SK-N-SH treated with all-trans-retinoic acid at 6 μM for 48 hours (cell line): ENCODE results near the gene ERBB2.
"Not testable (repeated sequence)": the region's sequence is repeated elsewhere in the genome, so short reads cannot be mapped to it uniquely, and the experiment has no call there.

ENCODE experiments used
- ATAC-seq: fragments of 200-7000 bp; cut with Tn5 transposase; 3 replicates; pipeline ENCODE4 v1.9.1; 2020; ENCODE audit warnings: mild to moderate bottlenecking, moderate library complexity
- ARNTL ChIP-seq: fragments of 450-650 bp; formaldehyde crosslinking; IDR thresholded peaks from 2 replicates; pipeline ENCODE4 v1.5.0; 2020; ENCODE audit warnings: low read depth, mild to moderate bottlenecking, moderate library complexity, borderline replicate concordance
- ESRRG ChIP-seq: fragments of 250-450 bp; sonication (Bioruptor Pico); IDR thresholded peaks from 2 replicates; pipeline ENCODE4 v1.6.1; 2021; ENCODE audit warnings: mild to moderate bottlenecking
- ISL1 ChIP-seq: fragments of 250-450 bp; sonication (Bioruptor Pico); IDR thresholded peaks from 2 replicates; pipeline ENCODE4 v2.1.2; 2022; ENCODE audit warnings: mild to moderate bottlenecking, moderate library complexity
- OSR1 ChIP-seq: fragments of 250-450 bp; sonication (Bioruptor Pico); IDR thresholded peaks from 2 replicates; pipeline ENCODE4 v1.8.0; 2022; ENCODE audit warnings: moderate library complexity, mild to moderate bottlenecking, inconsistent platforms
- PPARA ChIP-seq: fragments of 250-450 bp; sonication (Bioruptor Pico); IDR thresholded peaks from 2 replicates; pipeline ENCODE4 v1.5.0; 2020; ENCODE audit warnings: mild to moderate bottlenecking, borderline replicate concordance
- SNAI2 ChIP-seq: fragments of 250-450 bp; sonication (Bioruptor Pico); IDR thresholded peaks from 2 replicates; pipeline ENCODE4 v1.5.0; 2020; ENCODE audit warnings: mild to moderate bottlenecking, moderate library complexity
- TCF4 ChIP-seq: fragments of 250-450 bp; sonication (Bioruptor Pico); IDR thresholded peaks from 2 replicates; pipeline ENCODE4 v1.8.0; 2021; ENCODE audit warnings: mild to moderate bottlenecking, moderate library complexity, borderline replicate concordance
- ZC3H10 ChIP-seq: fragments of 250-450 bp; sonication (Bioruptor Pico); IDR thresholded peaks from 2 replicates; pipeline ENCODE4 v1.5.1; 2021; ENCODE audit warnings: mild to moderate bottlenecking, moderate library complexity
- ZFP3 ChIP-seq: fragments of 250-450 bp; sonication (Bioruptor Pico); IDR thresholded peaks from 2 replicates; pipeline ENCODE4 v1.5.0; 2020; ENCODE audit warnings: mild to moderate bottlenecking, moderate library complexity
- ZFP30 ChIP-seq: fragments of 450-650 bp; formaldehyde crosslinking; IDR thresholded peaks from 2 replicates; pipeline ENCODE4 v1.5.0; 2022; ENCODE audit warnings: mild to moderate bottlenecking, moderate library complexity
- ZNF565 ChIP-seq: fragments of 450-650 bp; formaldehyde crosslinking; conservative IDR thresholded peaks from 2 replicates; pipeline ENCODE4 v1.5.0; 2020; ENCODE audit warnings: low read depth, mild to moderate bottlenecking, moderate library complexity
- ZNF70 ChIP-seq: fragments of 450-650 bp; formaldehyde crosslinking; IDR thresholded peaks from 2 replicates; pipeline ENCODE4 v1.5.0; 2020; ENCODE audit warnings: mild to moderate bottlenecking, moderate library complexity
- ZNF8 ChIP-seq: fragments of 450-650 bp; formaldehyde crosslinking; IDR thresholded peaks from 2 replicates; pipeline ENCODE4 v1.5.0; 2020; ENCODE audit warnings: mild to moderate bottlenecking, moderate library complexity
- TF ChIP-seq, protein P1 (sequence below): fragments of 250-450 bp; sonication (Bioruptor Pico); IDR thresholded peaks from 2 replicates; pipeline ENCODE4 v1.5.0; 2020; ENCODE audit warnings: mild to moderate bottlenecking, moderate library complexity
- TF ChIP-seq, protein P2 (sequence below): fragments of 250-450 bp; sonication (Bioruptor Pico); IDR thresholded peaks from 2 replicates; pipeline ENCODE4 v1.8.0; 2020; ENCODE audit warnings: mild to moderate bottlenecking, moderate library complexity, borderline replicate concordance
- TF ChIP-seq, protein P3 (sequence below): fragments of 250-450 bp; sonication (Bioruptor Pico); IDR thresholded peaks from 2 replicates; pipeline ENCODE4 v1.5.1; 2020; ENCODE audit warnings: low read depth, mild to moderate bottlenecking, moderate library complexity
- TF ChIP-seq, protein P4 (sequence below): fragments of 250-450 bp; sonication (Bioruptor Pico); IDR thresholded peaks from 2 replicates; pipeline ENCODE4 v1.5.1; 2021; ENCODE audit warnings: mild to moderate bottlenecking, moderate library complexity
- TF ChIP-seq, protein P5 (sequence below): fragments of 250-450 bp; sonication (Bioruptor Pico); IDR thresholded peaks from 2 replicates; pipeline ENCODE4 v1.8.0; 2021; ENCODE audit warnings: low read depth, mild to moderate bottlenecking, moderate library complexity, borderline replicate concordance

The ERBB2 gene

DNA sequence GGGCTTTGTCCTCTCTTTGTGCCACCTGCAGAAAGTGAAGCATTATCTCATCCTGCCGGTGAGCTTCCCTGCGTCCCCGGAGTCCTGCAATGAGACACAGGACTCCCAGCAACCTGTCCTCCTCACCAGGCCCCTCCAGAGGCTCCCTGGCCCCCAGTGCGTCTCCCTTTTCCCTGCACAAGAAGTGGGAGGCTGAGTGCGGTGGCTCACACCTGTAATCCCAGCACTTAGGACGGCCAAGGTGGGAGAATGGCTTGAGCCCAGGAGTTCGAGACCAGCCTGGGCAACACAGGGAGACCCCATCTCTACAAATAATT is 46.2 kb downstream of the ERBB2 start:
- no peak for ATAC-seq
- TF ChIP-seq ESRRG (CRISPR knock-in tag) (no peak), ZFP30 (CRISPR knock-in tag) (no peak), ZC3H10 (CRISPR knock-in tag) (no peak), ZNF565 (CRISPR knock-in tag) (no peak), OSR1 (CRISPR knock-in tag) (no peak), ARNTL (CRISPR knock-in tag) (no peak), ZFP3 (no peak), PPARA (CRISPR knock-in tag) (no peak), SNAI2 (CRISPR knock-in tag) (no peak), ZNF8 (CRISPR knock-in tag) (no peak), ISL1 (CRISPR knock-in tag) (no peak)
- TF ChIP-seq, protein P1, sequence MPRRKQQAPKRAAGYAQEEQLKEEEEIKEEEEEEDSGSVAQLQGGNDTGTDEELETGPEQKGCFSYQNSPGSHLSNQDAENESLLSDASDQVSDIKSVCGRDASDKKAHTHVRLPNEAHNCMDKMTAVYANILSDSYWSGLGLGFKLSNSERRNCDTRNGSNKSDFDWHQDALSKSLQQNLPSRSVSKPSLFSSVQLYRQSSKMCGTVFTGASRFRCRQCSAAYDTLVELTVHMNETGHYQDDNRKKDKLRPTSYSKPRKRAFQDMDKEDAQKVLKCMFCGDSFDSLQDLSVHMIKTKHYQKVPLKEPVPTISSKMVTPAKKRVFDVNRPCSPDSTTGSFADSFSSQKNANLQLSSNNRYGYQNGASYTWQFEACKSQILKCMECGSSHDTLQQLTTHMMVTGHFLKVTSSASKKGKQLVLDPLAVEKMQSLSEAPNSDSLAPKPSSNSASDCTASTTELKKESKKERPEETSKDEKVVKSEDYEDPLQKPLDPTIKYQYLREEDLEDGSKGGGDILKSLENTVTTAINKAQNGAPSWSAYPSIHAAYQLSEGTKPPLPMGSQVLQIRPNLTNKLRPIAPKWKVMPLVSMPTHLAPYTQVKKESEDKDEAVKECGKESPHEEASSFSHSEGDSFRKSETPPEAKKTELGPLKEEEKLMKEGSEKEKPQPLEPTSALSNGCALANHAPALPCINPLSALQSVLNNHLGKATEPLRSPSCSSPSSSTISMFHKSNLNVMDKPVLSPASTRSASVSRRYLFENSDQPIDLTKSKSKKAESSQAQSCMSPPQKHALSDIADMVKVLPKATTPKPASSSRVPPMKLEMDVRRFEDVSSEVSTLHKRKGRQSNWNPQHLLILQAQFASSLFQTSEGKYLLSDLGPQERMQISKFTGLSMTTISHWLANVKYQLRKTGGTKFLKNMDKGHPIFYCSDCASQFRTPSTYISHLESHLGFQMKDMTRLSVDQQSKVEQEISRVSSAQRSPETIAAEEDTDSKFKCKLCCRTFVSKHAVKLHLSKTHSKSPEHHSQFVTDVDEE (CRISPR knock-in tag) = no peak
- TF ChIP-seq, protein P2, sequence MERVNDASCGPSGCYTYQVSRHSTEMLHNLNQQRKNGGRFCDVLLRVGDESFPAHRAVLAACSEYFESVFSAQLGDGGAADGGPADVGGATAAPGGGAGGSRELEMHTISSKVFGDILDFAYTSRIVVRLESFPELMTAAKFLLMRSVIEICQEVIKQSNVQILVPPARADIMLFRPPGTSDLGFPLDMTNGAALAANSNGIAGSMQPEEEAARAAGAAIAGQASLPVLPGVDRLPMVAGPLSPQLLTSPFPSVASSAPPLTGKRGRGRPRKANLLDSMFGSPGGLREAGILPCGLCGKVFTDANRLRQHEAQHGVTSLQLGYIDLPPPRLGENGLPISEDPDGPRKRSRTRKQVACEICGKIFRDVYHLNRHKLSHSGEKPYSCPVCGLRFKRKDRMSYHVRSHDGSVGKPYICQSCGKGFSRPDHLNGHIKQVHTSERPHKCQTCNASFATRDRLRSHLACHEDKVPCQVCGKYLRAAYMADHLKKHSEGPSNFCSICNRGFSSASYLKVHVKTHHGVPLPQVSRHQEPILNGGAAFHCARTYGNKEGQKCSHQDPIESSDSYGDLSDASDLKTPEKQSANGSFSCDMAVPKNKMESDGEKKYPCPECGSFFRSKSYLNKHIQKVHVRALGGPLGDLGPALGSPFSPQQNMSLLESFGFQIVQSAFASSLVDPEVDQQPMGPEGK (CRISPR knock-in tag) = no peak

DNA sequence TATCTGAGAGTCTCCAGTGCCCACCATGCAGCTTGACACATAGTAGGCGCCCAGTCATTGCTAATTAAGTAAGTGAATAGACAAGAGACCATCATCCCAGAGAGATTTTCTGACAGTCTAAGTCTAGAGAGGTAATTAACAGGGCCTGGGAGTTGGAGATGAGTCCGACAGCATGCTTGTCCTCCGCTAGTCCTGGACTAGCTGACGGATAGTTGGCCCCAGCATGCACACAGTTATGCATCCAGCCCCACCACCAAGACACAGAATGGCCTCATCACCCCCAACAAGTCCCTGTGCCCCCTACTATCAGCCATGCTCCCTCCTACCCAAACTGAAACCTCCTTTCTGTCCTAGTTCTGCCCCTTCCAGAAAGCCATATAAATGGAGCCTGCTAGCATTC is 47.9 kb downstream of the ERBB2 start:
- no peak for TF ChIP-seq ZC3H10 (CRISPR knock-in tag)
- no peak for TF ChIP-seq ISL1 (CRISPR knock-in tag)
- TF ChIP-seq, protein P1 (CRISPR knock-in tag) = no peak
- TF ChIP-seq, protein P3, sequence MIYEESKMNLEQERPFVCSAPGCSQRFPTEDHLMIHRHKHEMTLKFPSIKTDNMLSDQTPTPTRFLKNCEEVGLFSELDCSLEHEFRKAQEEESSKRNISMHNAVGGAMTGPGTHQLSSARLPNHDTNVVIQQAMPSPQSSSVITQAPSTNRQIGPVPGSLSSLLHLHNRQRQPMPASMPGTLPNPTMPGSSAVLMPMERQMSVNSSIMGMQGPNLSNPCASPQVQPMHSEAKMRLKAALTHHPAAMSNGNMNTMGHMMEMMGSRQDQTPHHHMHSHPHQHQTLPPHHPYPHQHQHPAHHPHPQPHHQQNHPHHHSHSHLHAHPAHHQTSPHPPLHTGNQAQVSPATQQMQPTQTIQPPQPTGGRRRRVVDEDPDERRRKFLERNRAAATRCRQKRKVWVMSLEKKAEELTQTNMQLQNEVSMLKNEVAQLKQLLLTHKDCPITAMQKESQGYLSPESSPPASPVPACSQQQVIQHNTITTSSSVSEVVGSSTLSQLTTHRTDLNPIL = no peak
- TF ChIP-seq ZFP30 (CRISPR knock-in tag) = no peak
- no peak for TF ChIP-seq PPARA (CRISPR knock-in tag)
- no peak for TF ChIP-seq ESRRG (CRISPR knock-in tag)
- TF ChIP-seq, protein P4, sequence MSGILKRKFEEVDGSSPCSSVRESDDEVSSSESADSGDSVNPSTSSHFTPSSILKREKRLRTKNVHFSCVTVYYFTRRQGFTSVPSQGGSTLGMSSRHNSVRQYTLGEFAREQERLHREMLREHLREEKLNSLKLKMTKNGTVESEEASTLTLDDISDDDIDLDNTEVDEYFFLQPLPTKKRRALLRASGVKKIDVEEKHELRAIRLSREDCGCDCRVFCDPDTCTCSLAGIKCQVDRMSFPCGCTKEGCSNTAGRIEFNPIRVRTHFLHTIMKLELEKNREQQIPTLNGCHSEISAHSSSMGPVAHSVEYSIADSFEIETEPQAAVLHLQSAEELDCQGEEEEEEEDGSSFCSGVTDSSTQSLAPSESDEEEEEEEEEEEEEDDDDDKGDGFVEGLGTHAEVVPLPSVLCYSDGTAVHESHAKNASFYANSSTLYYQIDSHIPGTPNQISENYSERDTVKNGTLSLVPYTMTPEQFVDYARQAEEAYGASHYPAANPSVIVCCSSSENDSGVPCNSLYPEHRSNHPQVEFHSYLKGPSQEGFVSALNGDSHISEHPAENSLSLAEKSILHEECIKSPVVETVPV (CRISPR knock-in tag) = no peak
- no peak for TF ChIP-seq ZFP3
- no peak for TF ChIP-seq OSR1 (CRISPR knock-in tag)
- TF ChIP-seq, protein P2 (CRISPR knock-in tag) = no peak
- TF ChIP-seq ZNF8 (CRISPR knock-in tag) = no peak
- TF ChIP-seq TCF4 (CRISPR knock-in tag) = no peak
- TF ChIP-seq, protein P5, sequence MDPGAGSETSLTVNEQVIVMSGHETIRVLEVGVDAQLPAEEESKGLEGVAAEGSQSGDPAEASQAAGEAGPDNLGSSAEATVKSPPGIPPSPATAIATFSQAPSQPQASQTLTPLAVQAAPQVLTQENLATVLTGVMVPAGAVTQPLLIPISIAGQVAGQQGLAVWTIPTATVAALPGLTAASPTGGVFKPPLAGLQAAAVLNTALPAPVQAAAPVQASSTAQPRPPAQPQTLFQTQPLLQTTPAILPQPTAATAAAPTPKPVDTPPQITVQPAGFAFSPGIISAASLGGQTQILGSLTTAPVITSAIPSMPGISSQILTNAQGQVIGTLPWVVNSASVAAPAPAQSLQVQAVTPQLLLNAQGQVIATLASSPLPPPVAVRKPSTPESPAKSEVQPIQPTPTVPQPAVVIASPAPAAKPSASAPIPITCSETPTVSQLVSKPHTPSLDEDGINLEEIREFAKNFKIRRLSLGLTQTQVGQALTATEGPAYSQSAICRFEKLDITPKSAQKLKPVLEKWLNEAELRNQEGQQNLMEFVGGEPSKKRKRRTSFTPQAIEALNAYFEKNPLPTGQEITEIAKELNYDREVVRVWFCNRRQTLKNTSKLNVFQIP = no peak
- TF ChIP-seq ZNF70 = no peak
- TF ChIP-seq ARNTL (CRISPR knock-in tag) = no peak
- ATAC-seq = no peak

DNA sequence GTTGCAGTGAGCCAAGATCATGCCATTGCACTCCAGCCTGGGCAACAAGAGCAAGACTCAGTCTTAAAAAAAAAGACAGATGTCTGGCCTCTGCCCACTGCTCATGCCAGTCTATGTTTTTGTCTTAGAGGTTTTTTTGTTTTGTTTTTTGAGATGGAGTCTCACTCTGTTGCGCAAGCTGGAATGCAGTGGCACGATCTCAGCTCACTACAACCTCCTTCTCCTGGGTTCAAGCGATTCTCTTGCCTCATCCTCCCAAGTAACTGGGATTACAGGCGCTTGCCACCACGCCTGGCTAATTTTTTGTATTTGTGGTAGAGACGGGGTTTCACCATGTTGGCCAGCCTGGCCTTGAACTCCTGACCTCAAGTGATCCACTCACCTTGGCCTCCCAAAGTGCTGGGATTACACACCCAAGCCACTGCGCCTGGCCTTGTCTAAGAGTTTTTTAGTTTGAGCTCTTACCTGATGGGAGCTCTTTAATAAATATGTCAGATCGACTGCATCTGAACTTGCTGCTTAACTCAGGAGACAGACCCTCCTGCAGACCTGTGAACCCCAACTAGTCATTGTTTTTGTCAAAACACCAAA is 48.7 kb downstream of the ERBB2 start:
- not testable (repeated sequence) for ATAC-seq
